Astrocyte of the hippocampus (primary cell): ENCODE data around the gene MDK.

Experiments used
- DNase-seq: peaks from one replicate; pipeline ENCODE4 v3.0.0; 2011; ENCODE audit warnings: low read depth, low spot score

The MDK gene

GRCh38 chr11:46382646-46383403, 1.4 kb downstream of the MDK start:
- peak; percentile 69 for DNase-seq

GRCh38 chr11:46383404-46383758, 1.9 kb downstream of the MDK start:
- no peak for DNase-seq

- DNase-seq, result no peak
Measured at GRCh38 chr11:46383974-46384701, 2.7 kb downstream of the MDK start.

- no peak for DNase-seq
Measured at GRCh38 chr11:46385169-46386004, 3.9 kb downstream of the MDK start.

- no peak for DNase-seq
Measured at GRCh38 chr11:46386005-46386578, 4.6 kb downstream of the MDK start.

- no peak for DNase-seq
Measured at GRCh38 chr11:46386674-46387073, 5.2 kb downstream of the MDK start.

- no peak for DNase-seq
Measured at GRCh38 chr11:46387456-46387855, 6.0 kb downstream of the MDK start.

- DNase-seq, result no peak
Measured at GRCh38 chr11:46387919-46388618, 6.6 kb downstream of the MDK start.

- DNase-seq, result no peak
Measured at GRCh38 chr11:46388619-46389449, 7.4 kb downstream of the MDK start.

- peak; percentile 90 for DNase-seq
Measured at GRCh38 chr11:46389450-46390330, 8.2 kb downstream of the MDK start.

GRCh38 chr11:46390331-46391171, 9.1 kb downstream of the MDK start:
- DNase-seq, result no peak

- DNase-seq, result no peak
Measured at GRCh38 chr11:46391186-46391577, 9.7 kb downstream of the MDK start.

GRCh38 chr11:46391578-46392420, 10.3 kb downstream of the MDK start, which contains the start of gene CHRM4:
Gene CHRM4 (minus strand): TSS chr11:46391776. CDS start chr11:46386557, 5,219 bp downstream.
- DNase-seq, result peak; percentile 79

- DNase-seq, result peak; percentile 94
Measured at GRCh38 chr11:46392421-46393230, 11.2 kb downstream of the MDK start.

- no peak for DNase-seq
Measured at GRCh38 chr11:46393231-46393616, 11.8 kb downstream of the MDK start.

GRCh38 chr11:46393759-46394158, 12.3 kb downstream of the MDK start:
- DNase-seq, result no peak

- no peak for DNase-seq
Measured at GRCh38 chr11:46397526-46397925, 16.1 kb downstream of the MDK start.
